Measurements from ENCODE around the gene USPL1.

USPL1 gene

DNA sequence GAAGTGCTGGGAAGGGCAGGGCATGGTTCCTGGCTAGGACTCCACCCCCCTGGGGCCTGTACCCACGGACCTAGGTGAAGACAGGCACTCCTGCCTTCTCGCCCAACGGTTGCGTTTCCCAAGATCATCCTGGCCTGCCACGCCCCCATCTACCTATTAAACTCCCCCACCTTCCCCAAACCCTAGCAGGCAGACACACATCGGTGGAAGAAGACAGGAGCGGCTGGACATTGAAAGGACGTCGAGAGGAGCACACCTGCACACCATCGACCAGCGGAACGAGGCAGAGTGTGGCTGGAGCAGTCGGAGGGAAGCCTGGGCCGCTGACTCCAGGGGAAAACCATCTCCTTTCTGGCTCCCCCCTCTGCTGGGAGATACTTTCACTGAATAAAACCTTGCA lies 72.0 kb downstream of the USPL1 start:
- H3K4me3 ChIP-seq (ENCODE audit: low read length), result no peak overlapping the region
- no peak for TF ChIP-seq ZNF274 (IDR thresholded peaks at IDR 0.05; ENCODE audit: low read depth, low read length)

DNA sequence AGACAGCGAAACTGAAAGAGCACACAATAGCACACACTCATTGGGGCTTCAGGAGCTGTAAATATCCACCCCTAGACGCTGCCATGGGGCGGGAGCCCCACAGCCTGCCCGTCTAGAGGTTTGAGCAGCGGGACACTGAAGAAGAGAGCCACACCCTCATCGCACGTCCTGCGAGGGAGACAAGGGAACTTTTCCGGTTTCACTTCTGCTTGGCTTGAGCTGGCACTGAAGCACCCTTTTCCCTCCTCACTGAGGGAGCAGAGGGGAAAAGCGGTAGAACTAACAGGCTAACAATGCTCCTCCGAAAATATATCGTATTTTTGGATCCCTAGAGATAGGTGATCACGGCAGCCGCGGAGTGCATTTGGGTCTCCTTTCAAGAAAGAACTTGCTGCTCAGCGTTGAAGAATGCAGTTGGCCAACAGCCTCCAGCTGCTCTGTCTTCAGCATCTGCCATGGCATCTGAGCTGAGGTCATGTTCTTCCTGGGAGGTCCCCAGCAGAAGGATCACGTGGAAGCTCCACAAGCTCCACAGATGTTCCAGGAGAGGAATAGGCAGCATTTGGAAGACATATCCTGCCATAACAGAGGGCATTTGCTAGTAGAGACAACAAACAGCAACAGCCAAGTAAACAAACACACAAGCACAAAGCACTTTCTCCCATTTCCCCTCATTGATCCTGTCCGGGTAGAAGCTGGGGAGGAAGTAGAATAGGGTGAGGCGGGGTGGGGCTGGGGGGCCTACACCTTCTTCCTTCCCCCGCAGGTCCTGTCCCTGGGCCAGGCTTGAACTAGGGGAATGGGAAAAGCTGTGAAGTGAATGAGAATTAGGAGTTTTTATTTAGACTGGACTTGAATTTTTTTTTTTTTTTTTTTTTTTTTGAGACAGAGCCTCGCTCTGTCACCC lies 72.8 kb downstream of the USPL1 start:
- TF ChIP-seq ZNF274 (IDR thresholded peaks at IDR 0.05; ENCODE audit: low read depth, low read length), result no peak
- no peak overlapping the region for H3K4me3 ChIP-seq (ENCODE audit: low read length)

GRCh38 chr13:30692113-30692512 lies 74.4 kb downstream of the USPL1 start:
- no peak overlapping the region for H3K4me3 ChIP-seq (ENCODE audit: low read length)
- TF ChIP-seq ZNF274 (IDR thresholded peaks at IDR 0.05; ENCODE audit: low read depth, low read length), result no peak

DNA sequence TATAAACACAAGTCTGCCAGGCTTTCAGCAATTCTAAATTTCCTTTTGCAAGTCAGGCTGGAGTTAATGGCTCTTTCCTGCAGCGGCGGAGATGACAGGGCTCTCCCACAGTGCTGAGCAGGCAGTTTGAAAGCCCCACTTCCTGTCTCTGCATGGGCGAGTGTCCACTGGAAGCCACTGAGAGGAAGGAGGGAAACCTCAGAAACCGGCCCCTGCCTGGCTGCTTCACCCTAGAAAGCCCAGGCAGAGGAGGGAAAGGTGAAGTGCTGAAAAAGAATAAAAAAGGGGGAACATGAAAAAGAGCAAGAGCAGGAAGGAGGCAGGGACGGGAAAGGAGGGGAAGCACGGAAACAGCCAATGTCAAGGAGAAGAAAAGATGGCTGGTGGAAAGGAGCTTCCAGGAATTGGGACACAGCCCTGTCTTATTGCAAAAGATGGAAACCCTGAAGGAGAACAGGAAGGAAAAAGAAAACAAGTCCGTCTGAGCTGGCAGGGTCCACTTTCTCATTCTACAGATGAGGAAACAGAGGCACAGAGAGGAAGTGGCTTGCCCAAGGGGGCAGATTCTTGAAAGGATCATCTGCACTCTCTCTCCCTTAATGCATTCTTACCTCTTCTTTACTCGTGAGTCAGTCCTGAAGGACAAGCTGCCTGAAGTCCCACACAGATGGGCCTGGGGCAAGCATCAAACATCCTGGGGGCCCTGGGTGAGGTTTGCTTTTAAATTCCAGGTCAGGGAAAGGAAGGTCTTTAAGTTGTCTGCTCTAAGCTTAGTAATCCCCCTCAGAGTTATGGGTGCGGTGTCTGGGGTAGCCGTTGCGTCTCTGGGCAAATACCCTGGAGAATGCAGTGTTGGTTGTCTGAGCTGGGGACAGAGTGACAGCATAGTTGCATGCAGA lies 78.8 kb downstream of the USPL1 start:
- TF ChIP-seq ZNF274 (IDR thresholded peaks at IDR 0.05; ENCODE audit: low read depth, low read length), result no peak
- no peak overlapping the region for H3K4me3 ChIP-seq (ENCODE audit: low read length)

- H3K4me3 ChIP-seq (ENCODE audit: low read length), result no peak overlapping the region
- no peak for TF ChIP-seq ZNF274 (IDR thresholded peaks at IDR 0.05; ENCODE audit: low read depth, low read length)
Measured at GRCh38 chr13:30697177-30697953, 79.6 kb downstream of the USPL1 start.

GRCh38 chr13:30697996-30698401 lies 80.3 kb downstream of the USPL1 start:
- no peak for TF ChIP-seq ZNF274 (IDR thresholded peaks at IDR 0.05; ENCODE audit: low read depth, low read length)
- no peak overlapping the region for H3K4me3 ChIP-seq (ENCODE audit: low read length)

DNA sequence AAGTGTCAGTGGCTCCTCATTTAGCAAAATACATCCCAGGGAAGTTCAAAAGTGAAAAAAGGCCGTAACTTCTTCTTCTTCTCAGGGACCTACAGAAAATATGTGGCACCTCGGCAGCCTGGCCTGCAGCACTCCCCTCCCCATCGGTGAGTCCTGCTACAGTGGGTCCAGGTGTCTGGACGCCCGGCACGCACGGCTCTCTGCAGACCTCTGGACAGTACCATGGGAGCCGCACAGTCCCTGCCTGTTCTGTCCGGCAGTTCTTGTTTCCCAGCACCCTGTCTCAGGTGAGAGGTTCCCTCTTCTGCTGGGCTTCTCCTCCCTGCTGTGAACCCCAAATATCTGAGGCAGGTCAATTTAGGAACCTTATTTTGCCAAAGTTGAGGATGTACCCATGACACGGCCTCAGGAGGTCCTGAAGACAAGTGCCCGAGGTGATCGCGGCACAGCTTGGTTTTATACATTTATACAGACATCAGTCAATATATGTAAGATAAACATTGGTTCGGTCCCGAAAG lies 80.8 kb downstream of the USPL1 start:
- no peak for TF ChIP-seq ZNF274 (IDR thresholded peaks at IDR 0.05; ENCODE audit: low read depth, low read length)
- H3K4me3 ChIP-seq (ENCODE audit: low read length), result no peak overlapping the region

- TF ChIP-seq ZNF274 (IDR thresholded peaks at IDR 0.05; ENCODE audit: low read depth, low read length), result no peak
Measured at GRCh38 chr13:30700364-30700763, 82.6 kb downstream of the USPL1 start.

DNA sequence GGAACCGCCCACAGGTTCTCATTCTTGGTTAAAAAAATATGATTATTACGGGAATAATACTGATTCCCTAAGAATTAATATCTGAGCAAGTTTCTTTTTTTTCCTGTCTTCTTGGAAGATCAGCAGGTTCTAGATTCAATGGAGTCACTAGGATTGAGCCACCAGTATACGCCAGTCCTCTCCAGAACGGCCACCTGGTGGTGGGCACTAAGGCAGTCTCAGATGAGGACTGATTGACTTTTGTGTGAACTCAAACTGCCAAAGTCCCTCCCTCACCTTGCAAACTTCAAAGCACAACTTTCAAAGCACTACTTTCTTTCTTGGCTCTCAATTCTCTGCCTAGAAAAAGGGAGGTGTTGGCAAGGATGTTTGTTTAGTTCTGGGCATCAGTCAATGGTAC lies 84.3 kb downstream of the USPL1 start:
- TF ChIP-seq ZNF274 (IDR thresholded peaks at IDR 0.05; ENCODE audit: low read depth, low read length), result no peak

More at GRCh38 chr13:30700364-30700763, 82.6 kb downstream of the USPL1 start:
- H3K4me3 ChIP-seq (ENCODE audit: low read length), result no peak overlapping the region

GRCh38 chr13:30704596-30704995 lies 86.9 kb downstream of the USPL1 start:
- no peak overlapping the region for H3K4me3 ChIP-seq (ENCODE audit: low read length)
- TF ChIP-seq ZNF274 (IDR thresholded peaks at IDR 0.05; ENCODE audit: low read depth, low read length), result no peak

More for the DNA sequence above, 84.3 kb downstream of the USPL1 start:
- no peak overlapping the region for H3K4me3 ChIP-seq (ENCODE audit: low read length)

- no peak for TF ChIP-seq ZNF274 (IDR thresholded peaks at IDR 0.05; ENCODE audit: low read depth, low read length)
- no peak overlapping the region for H3K4me3 ChIP-seq (ENCODE audit: low read length)
Measured at GRCh38 chr13:30705680-30706079, 88.0 kb downstream of the USPL1 start.

DNA sequence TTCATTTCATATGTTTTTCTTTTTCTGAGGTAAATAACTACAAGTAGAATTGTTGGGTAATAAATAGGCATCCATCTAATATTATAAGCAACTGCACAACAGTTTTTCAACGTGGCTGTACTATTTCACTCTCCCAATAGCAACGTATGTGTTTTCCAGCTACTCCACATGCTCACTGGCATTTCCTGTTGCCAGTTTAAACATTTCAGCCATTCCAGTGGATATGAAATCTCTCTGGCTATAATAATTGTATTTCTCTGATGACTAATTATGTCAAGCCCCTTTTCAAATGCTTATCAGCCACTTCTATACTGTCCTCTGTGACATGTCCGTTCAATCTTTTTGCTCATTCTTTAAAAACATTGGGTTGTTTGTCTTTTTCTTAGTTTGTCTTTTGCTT lies 90.8 kb downstream of the USPL1 start:
- H3K4me3 ChIP-seq (ENCODE audit: low read length), result no peak overlapping the region
- TF ChIP-seq ZNF274 (IDR thresholded peaks at IDR 0.05; ENCODE audit: low read depth, low read length), result no peak
